AG04450 (cell line): ENCODE data around the gene RAMACL. TPM values are rescaled to one million over a fixed set of nuclear protein-coding genes. Genes with fewer than 3 reads are reported as not detected.

ENCODE experiments used
- CTCF ChIA-PET: fragments of 300-600, 350-600 bp; formaldehyde crosslinking; extraction: SDS; loops from one replicate; lab custom pipeline; 2022; ENCODE audit warnings: antibody characterized with exemption, inconsistent platforms; lab: Charles Lee
- POLR2A ChIA-PET: fragments of 350-600 bp; formaldehyde crosslinking; extraction: SDS; loops from one replicate; lab custom pipeline; 2021; ENCODE audit warnings: antibody characterized with exemption, inconsistent platforms; lab: Yijun Ruan, JAX
- DNase-seq: peaks from one replicate; pipeline ENCODE4 v3.0.0-alpha.2; 2011; ENCODE audit warnings: low read depth, low spot score
- H3K27ac ChIP-seq: one replicate; pipeline ENCODE4 v1.5.1; 2012; ENCODE audit warnings: low read depth, low read length, control low read depth
- H3K27me3 ChIP-seq: one replicate; pipeline ENCODE4 v1.6.0; 2012; ENCODE audit warnings: low read length; ENCODE audit not compliant: control insufficient read depth, insufficient read depth
- H3K4me3 ChIP-seq: 2 replicates; pipeline ENCODE4 v1.5.1; 2011; ENCODE audit warnings: mild to moderate bottlenecking, low read depth, low read length, control low read depth
- H3K9me3 ChIP-seq: 2 replicates; pipeline ENCODE4 v1.5.1; 2012; ENCODE audit warnings: low read length; ENCODE audit not compliant: control insufficient read depth, insufficient read depth
- CTCF ChIP-seq: IDR thresholded peaks from 2 replicates; pipeline ENCODE4 v1.5.1; 2011; ENCODE audit warnings: low read depth, low read length, control low read depth, inconsistent platforms
- polyA plus RNA-seq: library from polyadenylated mRNA; depleted of rRNA; stranded (reverse); fragments of >200 nt; gene quantifications from 2 replicates; pipeline ENCODE4 v1.2.3, GENCODE V29; 2011

The RAMACL gene
- polyA plus RNA-seq, 1 experiment = 0.77 TPM

GRCh38 chr6:166596776-166597507, 10.5 kb upstream of the RAMACL start:
- no peak for DNase-seq
- TF ChIP-seq CTCF = no peak
- peaks cover 1% of the 10 kb centered on the region for H3K9me3 ChIP-seq
- CTCF ChIA-PET = no interaction called here
- no peak overlapping the region for H3K27ac ChIP-seq
- H3K4me3 ChIP-seq = no peak overlapping the region
- POLR2A ChIA-PET = no interaction called here
- no peaks in the 10 kb centered on the region for H3K27me3 ChIP-seq

- no peak overlapping the region for H3K4me3 ChIP-seq
- no peak for TF ChIP-seq CTCF
- DNase-seq = no peak
- no peaks in the 10 kb centered on the region; the same call in 1 of the 2 replicates for H3K9me3 ChIP-seq
- H3K27ac ChIP-seq = peak overlapping the region; percentile 85
- CTCF ChIA-PET = no interaction called here
- H3K27me3 ChIP-seq = no peaks in the 10 kb centered on the region
- POLR2A ChIA-PET = interaction anchor here (1.2 to 1.6 kb wide), 4 partner anchors 11 to 130 kb away, joined by 4 to 7 read pairs (median 4); partner anchors contain the start of gene RPS6KA2
These were observed 9.5 kb upstream of the RAMACL start for GRCh38 chr6:166595949-166596348.

GRCh38 chr6:166595061-166595780, 8.7 kb upstream of the RAMACL start:
- no peak for TF ChIP-seq CTCF
- ChIA-PET POLR2A (interaction anchor here (1.2 to 1.6 kb wide), 4 partner anchors 11 to 129 kb away, joined by 4 to 7 read pairs (median 4); partner anchors contain the start of gene RPS6KA2), CTCF (interaction anchor here (0.9 kb wide), 1 partner anchor 23 kb away, joined by 3 read pairs; no protein-coding TSS in a partner anchor)

GRCh38 chr6:166592821-166593220, 6.3 kb upstream of the RAMACL start:
- H3K27me3 ChIP-seq = no peaks in the 10 kb centered on the region
- H3K4me3 ChIP-seq = no peak overlapping the region
- ChIA-PET CTCF (no interaction called here), POLR2A (no interaction called here)
- DNase-seq = no peak
- no peak for TF ChIP-seq CTCF
- no peak overlapping the region for H3K27ac ChIP-seq
- H3K9me3 ChIP-seq = no peaks in the 10 kb centered on the region; the same call in 1 of the 2 replicates

More at GRCh38 chr6:166595061-166595780, 8.7 kb upstream of the RAMACL start:
- DNase-seq = peak; percentile 76
- no peaks in the 10 kb centered on the region; the same call in 1 of the 2 replicates for H3K9me3 ChIP-seq
- H3K27ac ChIP-seq = peak overlapping the region; percentile 85
- no peaks in the 10 kb centered on the region for H3K27me3 ChIP-seq
- no peak overlapping the region for H3K4me3 ChIP-seq
